Duodenal mucosa (tissue), 2 donors: ENCODE data around the gene MAJIN.

Source experiments
- H3K27ac ChIP-seq: one replicate; pipeline ENCODE4 v1.7.0; 2013; ENCODE audit warnings: low read depth, low read length
- H3K27me3 ChIP-seq, 2 donors: one replicate each; pipeline ENCODE4 v1.7.0; 2013; ENCODE audit warnings: low read length in 2 of 2, control low read depth in 1 of 2; ENCODE audit not compliant: insufficient read depth in 2 of 2, control insufficient read depth in 1 of 2
- H3K36me3 ChIP-seq, 2 donors: one replicate each; pipeline ENCODE4 v1.7.0; 2013; ENCODE audit warnings: low read length in 2 of 2, control low read depth in 1 of 2; ENCODE audit not compliant: insufficient read depth in 2 of 2, control insufficient read depth in 1 of 2
- H3K4me1 ChIP-seq, 2 donors: one replicate each; pipeline ENCODE4 v1.7.0; 2013; ENCODE audit warnings: low read length in 2 of 2, control low read depth in 1 of 2; ENCODE audit not compliant: insufficient read depth in 2 of 2, control insufficient read depth in 1 of 2
- H3K4me3 ChIP-seq, 2 donors: one replicate each; pipeline ENCODE4 v1.7.0; 2013; ENCODE audit warnings: low read length in 2 of 2, low read depth in 1 of 2
- H3K9ac ChIP-seq, 2 donors: one replicate each; pipeline ENCODE4 v1.7.0; 2013; ENCODE audit warnings: low read length in 2 of 2, low read depth in 1 of 2
- H3K9me3 ChIP-seq, 2 donors: one replicate each; pipeline ENCODE4 v1.7.0; 2013; ENCODE audit warnings: low read length in 2 of 2, control low read depth in 1 of 2; ENCODE audit not compliant: control insufficient read depth in 1 of 2

The MAJIN gene

DNA sequence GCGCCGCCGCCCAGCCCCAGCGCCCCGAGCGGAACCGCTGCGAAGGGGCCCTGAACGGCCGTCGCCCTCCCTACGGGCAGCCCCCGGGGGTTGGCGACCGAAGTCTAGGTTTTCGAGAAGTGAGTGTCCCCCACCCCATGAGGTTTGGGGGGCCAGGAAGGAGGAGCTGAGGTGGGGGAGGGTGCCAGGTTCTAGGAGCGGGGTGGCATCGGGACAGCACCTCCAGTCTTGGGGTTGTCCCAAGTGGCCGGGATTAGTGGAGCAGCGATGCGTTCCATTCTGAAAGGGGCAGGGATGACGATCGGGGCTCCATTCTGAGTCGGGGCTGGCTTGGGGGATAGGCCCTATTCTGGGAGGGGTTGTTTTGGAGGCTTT is 47.0 kb downstream of the MAJIN start:
- H3K27ac ChIP-seq, result peak overlapping the region; percentile 62
- no peaks in the 10 kb centered on the region for H3K27me3 ChIP-seq
- peaks cover 8 to 10% of the 10 kb centered on the region in 2 donors for H3K36me3 ChIP-seq
- peaks cover 11 to 20% of the 10 kb centered on the region in 2 donors for H3K4me1 ChIP-seq
- peak overlapping the region; percentile 85 to 95 for H3K4me3 ChIP-seq
- peak overlapping the region; percentile 83 to 86 for H3K9ac ChIP-seq
- H3K9me3 ChIP-seq, result no peaks in the 10 kb centered on the region

DNA sequence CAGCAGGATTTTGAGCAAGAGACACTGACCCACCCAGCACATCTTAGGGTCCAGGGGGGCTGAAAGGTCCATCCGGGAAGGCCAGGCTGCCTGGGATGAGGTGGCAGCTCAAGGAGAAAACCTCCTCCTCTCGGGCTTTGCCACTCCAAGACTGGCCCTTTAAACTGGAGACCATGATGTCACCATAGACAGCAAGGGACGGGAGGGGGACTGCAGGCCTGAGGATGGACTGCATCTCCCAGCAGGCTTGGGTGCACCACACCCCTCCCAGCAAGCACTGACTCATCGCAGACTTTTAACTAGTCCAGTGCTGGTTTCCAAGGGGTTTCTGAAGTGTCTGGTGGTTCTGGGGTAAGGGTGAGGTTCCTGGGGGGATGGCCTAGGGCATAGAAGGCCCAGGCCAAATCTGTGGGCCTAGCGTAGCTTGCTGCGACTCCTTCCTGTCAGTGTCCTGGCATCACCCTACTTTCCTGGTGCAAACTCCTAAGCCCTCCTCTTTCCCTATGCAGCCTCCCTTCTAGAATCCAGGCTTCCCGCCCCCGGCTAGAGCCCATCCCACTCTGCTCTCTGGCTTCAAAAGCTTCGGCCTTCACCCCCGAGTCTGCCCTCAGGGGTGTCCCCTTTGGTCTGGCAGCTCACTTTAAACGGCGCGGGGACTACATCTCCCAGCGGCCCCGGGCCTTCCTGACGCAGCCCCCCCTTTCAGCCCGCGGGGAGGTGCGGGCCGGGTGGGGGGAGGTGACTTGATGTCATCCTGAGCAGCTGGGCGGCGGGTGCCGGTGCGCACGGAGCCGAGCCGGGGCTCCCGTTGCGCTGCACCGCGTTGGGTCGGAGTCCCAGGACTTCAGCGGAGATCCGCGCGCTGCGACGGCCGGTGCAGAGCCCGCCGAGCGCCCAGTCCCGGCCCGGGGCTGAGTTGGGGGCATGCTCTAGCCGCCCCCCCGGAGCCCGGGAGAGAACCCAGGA is 47.7 kb downstream of the MAJIN start, which contains the start of gene PPP2R5B:
Gene PPP2R5B (plus strand): TSS at position 746 of the 966 bp plus-strand sequence. CDS start 1,046 bp downstream, outside the sequence.
- H3K4me1 ChIP-seq, result peaks cover 11 to 20% of the 10 kb centered on the region in 2 donors
- peak within 1 kb of the TSS; percentile 94 for H3K27ac ChIP-seq

DNA sequence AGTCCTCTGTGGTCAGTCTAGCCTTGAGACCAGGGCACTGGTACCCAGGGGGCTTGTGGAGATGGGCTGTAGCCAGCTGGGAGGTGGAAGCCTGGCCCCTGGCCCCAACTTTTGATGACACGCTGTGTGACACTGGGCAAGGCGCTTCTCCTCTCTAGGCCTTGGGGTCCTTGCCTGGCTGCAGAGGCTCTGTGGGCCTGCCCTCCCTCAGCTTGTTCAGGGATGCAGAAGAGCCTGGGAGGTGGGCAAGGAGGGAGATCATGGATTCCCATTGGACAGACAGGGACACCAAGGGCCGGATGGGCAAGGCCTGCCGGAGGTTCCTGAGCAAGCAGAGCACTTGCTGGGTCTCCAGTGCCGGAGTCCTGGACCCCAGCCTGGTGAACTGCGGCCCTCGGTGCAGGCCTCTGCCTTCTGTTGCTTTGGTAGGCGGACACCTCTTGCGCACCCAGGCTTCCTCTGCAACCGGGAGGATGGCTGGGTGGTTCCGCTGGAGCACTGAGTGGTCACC is 48.7 kb downstream of the MAJIN start:
- H3K4me3 ChIP-seq, result peak overlapping the region in 1 of 2 donors; percentile 95

More for the DNA sequence above, 47.7 kb downstream of the MAJIN start, which contains the start of gene PPP2R5B:
- Histone ChIP-seq H3K36me3 (peaks cover 4 to 7% of the 10 kb centered on the region in 2 donors), H3K27me3 (no peaks in the 10 kb centered on the region), H3K4me3 (peak within 1 kb of the TSS; percentile 85 to 95), H3K9me3 (no peaks in the 10 kb centered on the region), H3K9ac (peak within 1 kb of the TSS; percentile 83 to 86)

DNA sequence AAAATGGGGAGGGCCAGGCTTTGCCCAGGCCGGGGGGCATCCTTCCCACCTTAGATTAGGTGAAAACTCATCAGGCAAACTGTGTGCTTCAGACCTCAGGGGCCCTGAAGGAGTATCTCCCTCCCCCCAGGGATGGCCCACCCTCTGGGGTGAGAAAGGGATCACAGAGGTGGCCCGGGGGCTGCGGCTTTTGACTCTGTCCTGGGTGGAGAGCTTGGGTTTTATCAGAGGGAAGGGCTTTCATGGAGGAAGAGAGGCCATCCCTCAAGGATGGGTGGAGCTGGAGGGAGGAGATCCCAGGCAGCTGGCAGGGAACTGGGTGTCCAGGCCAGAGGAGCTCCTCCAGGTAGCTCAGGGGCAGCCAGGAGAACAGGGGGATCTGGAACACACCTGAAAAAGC is 50.5 kb downstream of the MAJIN start:
- Histone ChIP-seq H3K36me3 (no peaks in the 10 kb centered on the region), H3K9ac (no peak overlapping the region), H3K27ac (no peak overlapping the region), H3K4me3 (no peak overlapping the region), H3K9me3 (no peaks in the 10 kb centered on the region), H3K4me1 (peaks cover 20 to 27% of the 10 kb centered on the region in 2 donors), H3K27me3 (no peaks in the 10 kb centered on the region)

More for the DNA sequence above, 48.7 kb downstream of the MAJIN start:
- peak overlapping the region; percentile 16 to 83 for H3K9ac ChIP-seq
- H3K27me3 ChIP-seq, result no peaks in the 10 kb centered on the region
- peaks cover 3 to 4% of the 10 kb centered on the region in 2 donors for H3K36me3 ChIP-seq
- no peak overlapping the region for H3K27ac ChIP-seq
- H3K9me3 ChIP-seq, result no peaks in the 10 kb centered on the region
- peaks cover 12 to 22% of the 10 kb centered on the region in 2 donors for H3K4me1 ChIP-seq

DNA sequence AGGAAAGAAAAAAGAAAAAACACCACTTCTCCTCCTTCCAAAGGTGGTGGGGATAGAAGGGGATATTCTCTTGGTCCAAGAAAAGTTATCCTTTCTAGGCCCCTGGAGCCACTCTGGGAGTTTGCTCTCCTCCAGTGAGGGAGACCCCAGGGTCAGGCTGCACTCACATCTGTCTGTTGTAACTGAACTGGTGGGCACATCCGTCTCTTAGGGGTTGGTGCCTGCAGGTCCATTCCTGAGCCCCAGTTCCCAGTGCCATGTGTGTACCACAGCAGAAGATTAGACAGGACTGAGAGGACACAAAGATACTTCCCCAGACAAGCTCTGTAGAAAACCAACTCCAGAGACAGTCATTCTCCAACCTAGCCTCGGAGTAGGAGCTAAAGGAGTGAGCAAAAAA is 51.8 kb downstream of the MAJIN start:
- H3K9me3 ChIP-seq, result no peaks in the 10 kb centered on the region
- no peak overlapping the region for H3K4me3 ChIP-seq
- peaks cover 23 to 30% of the 10 kb centered on the region in 2 donors for H3K4me1 ChIP-seq
- no peak overlapping the region for H3K9ac ChIP-seq
- no peaks in the 10 kb centered on the region for H3K27me3 ChIP-seq
- H3K36me3 ChIP-seq, result no peaks in the 10 kb centered on the region
- no peak overlapping the region for H3K27ac ChIP-seq

DNA sequence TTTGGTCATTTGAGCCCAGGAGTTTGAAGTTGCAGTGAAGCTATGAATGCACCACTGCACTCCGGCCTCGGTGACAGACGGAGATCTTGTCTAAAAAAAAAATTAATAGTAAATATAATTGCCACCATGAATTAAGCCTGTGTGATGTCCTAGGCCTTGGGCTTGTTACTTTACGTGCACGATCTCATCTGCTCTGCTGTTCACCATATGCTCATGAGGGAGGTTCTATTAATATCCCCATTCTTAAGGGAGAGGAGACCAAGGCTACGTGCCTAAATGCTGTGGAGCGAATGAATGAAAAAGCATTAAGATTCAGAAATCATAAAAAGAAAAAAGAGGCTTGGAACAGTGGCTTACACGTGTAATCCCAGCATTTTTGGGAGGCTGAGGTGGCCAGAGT is 52.3 kb downstream of the MAJIN start:
- no peaks in the 10 kb centered on the region for H3K9me3 ChIP-seq
- H3K4me1 ChIP-seq, result peaks cover 23 to 30% of the 10 kb centered on the region in 2 donors
- H3K9ac ChIP-seq, result no peak overlapping the region
- no peaks in the 10 kb centered on the region for H3K36me3 ChIP-seq
- H3K27ac ChIP-seq, result no peak overlapping the region
- no peaks in the 10 kb centered on the region for H3K27me3 ChIP-seq
- no peak overlapping the region for H3K4me3 ChIP-seq

DNA sequence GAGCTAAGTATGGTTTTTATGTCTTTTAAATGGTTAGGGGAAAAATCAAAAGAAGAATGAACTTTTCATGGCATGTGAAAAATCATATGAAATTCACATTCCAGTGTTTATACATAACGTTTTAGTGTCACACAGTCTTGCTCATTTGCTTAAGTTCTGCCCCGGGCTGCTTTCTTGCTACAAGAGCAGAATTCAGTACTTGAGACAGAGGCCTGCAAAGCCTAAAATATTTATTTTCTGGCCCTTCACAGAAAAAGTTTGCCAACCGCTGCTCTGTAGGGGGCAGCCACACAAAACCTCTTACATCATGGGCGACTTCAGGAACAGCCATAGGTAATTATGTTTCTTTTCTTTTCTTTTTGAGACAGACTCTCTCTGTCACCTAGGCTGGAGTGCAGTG is 53.9 kb downstream of the MAJIN start:
- Histone ChIP-seq H3K27ac (no peak overlapping the region), H3K36me3 (peaks cover 10 to 14% of the 10 kb centered on the region in 2 donors), H3K4me1 (peaks cover 18 to 19% of the 10 kb centered on the region in 2 donors), H3K9ac (peak overlapping the region; percentile 59 to 72), H3K27me3 (no peaks in the 10 kb centered on the region), H3K9me3 (no peaks in the 10 kb centered on the region), H3K4me3 (peak overlapping the region; percentile 62 to 63)

DNA sequence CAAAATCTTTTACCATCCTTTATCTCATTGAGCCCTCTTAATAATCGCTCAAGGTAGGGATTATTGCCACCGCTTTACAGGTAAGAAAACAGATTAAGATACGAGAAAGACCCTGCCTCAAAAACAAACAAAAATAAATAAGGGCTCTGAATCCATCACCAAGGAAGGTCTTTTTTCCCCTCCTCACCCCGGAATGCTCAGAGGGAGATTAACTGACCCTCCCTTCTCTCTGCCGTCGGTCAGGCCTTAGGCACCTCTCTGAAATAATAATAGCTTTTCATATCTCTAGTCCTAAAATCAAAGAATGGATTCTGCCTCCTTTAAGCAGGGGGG is 54.3 kb downstream of the MAJIN start:
- H3K4me1 ChIP-seq, result peaks cover 18 to 19% of the 10 kb centered on the region in 2 donors
- H3K27me3 ChIP-seq, result no peaks in the 10 kb centered on the region
- peak overlapping the region; percentile 62 to 63 for H3K4me3 ChIP-seq

DNA sequence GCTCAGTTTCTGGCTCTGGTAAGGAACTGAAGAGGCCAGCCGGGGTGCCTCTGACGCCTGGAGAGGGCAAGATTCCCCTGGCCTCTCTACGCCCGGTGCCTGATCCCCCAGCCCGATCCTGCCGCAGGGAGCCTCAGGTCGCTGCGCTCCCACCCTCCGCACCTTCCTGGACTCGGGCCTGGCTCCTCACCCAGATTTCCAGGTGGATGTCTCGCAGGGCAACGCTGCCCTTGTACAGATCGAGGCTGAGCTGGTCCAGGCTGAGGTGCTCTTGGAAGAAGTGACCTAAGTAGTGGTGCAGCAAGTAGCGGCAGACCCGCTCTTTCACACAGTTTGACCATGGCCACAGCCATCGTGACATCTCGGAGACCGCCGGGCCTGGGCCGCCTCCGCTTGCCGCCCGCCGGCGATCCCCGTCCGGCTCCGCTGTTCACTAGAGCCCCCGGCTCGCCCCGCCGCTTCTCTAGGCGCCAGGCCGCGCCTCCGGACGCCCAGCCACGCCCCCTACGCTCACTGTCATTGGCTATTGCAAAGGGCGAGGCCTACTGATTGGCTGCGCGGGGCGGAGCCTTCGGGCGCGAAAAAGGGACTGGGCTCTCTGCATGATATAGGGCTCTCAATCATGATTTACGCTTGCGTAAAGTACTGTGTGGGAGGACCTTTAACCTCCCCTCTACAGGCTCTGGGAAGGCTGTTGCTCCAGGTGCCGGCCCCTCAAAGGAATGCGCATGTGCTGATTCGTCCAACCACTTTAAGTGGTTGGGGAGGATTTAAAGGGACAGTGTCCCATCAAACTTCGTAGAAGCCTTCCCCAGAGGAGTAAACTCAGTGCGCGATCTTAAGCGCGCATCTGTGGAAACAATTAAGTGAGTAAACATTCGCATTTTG is 54.9 kb downstream of the MAJIN start, which contains the start of gene ATG2A:
Gene ATG2A (minus strand): TSS at position 435 of the 888 bp plus-strand sequence. CDS start 74 bp downstream, at position 361.
- H3K4me1 ChIP-seq, result peaks cover 18 to 19% of the 10 kb centered on the region in 2 donors
- H3K36me3 ChIP-seq, result peaks cover 13 to 24% of the 10 kb centered on the region in 2 donors
- H3K27ac ChIP-seq, result peak within 1 kb of the TSS; percentile 75
- H3K4me3 ChIP-seq, result peak within 1 kb of the TSS; percentile 99 to 100
- no peaks in the 10 kb centered on the region for H3K9me3 ChIP-seq
- no peaks in the 10 kb centered on the region for H3K27me3 ChIP-seq
- peak within 1 kb of the TSS; percentile 99 to 100 for H3K9ac ChIP-seq

More for the DNA sequence above, 54.3 kb downstream of the MAJIN start:
- no peak overlapping the region for H3K27ac ChIP-seq
- H3K9me3 ChIP-seq, result no peaks in the 10 kb centered on the region
- H3K9ac ChIP-seq, result peak overlapping the region; percentile 59 to 72
- H3K36me3 ChIP-seq, result peaks cover 13 to 18% of the 10 kb centered on the region in 2 donors
